ENCODE data around the gene CRIM1. TPM values are rescaled to one million over a fixed set of nuclear protein-coding genes. Genes with fewer than 3 reads are reported as not detected.

Gene CRIM1
- total and polyA plus RNA-seq, 10 donors, result 7.1 to 213 (median 110) TPM

GRCh38 chr2:36343606-36344005 lies 12.0 kb upstream of the CRIM1 start:
- TF ChIP-seq POLR2A (IDR thresholded peaks at IDR 0.05), result no peak
- TF ChIP-seq CTCF (IDR thresholded peaks at IDR 0.05 in 8 of 11, conservative IDR thresholded peaks at IDR 0.05 in 3 of 11), result no peak
- TF ChIP-seq POLR2AphosphoS5 (IDR thresholded peaks at IDR 0.05), result no peak

GRCh38 chr2:36348721-36349120 lies 6.9 kb upstream of the CRIM1 start:
- intact Hi-C loops (cut with DNase I; ENCODE audit: low total_unique reads), result loop anchor here (10.0 kb wide), 1 partner anchor 316 kb away; no protein-coding TSS in a partner anchor
- H3K4me1 ChIP-seq, result peaks cover 15 to 23% (median 20%) of the 10 kb centered on the region in 6 donors
- no peak for DNase-seq
- no peaks in the 10 kb centered on the region for H3K36me3 ChIP-seq
- no peaks in the 10 kb centered on the region for H3K9me3 ChIP-seq
- no peaks in the 10 kb centered on the region for H3K27me3 ChIP-seq (replicated peaks in 1 of 7)
- H3K27ac ChIP-seq, result no peak overlapping the region
- TF ChIP-seq CTCF (IDR thresholded peaks at IDR 0.05 in 8 of 11, conservative IDR thresholded peaks at IDR 0.05 in 3 of 11) (no peak), POLR2AphosphoS5 (IDR thresholded peaks at IDR 0.05) (no peak), POLR2A (IDR thresholded peaks at IDR 0.05) (no peak)
- no peak overlapping the region for H3K4me3 ChIP-seq
- 82 to 92% (median 84%) methylated on average over 2 of the region's 2 CpGs for WGBS, 5 donors

More at GRCh38 chr2:36343606-36344005, 12.0 kb upstream of the CRIM1 start:
- Histone ChIP-seq H3K27ac (no peak overlapping the region), H3K36me3 (no peaks in the 10 kb centered on the region), H3K9me3 (no peaks in the 10 kb centered on the region), H3K27me3 (replicated peaks in 1 of 7) (no peaks in the 10 kb centered on the region), H3K4me1 (no peaks in the 10 kb centered on the region), H3K4me3 (no peak overlapping the region)
- WGBS, 5 donors, result 88 to 95% (median 92%) methylated on average over 3 of the region's 3 CpGs
- no peak for DNase-seq
- intact Hi-C loops (cut with DNase I; ENCODE audit: low total_unique reads), result loop anchor here (10.0 kb wide), 1 partner anchor 321 kb away; no protein-coding TSS in a partner anchor

- H3K9me3 ChIP-seq, result no peaks in the 10 kb centered on the region
- peaks cover 22 to 44% (median 32%) of the 10 kb centered on the region in 6 donors for H3K4me1 ChIP-seq
- no peak for DNase-seq
- TF ChIP-seq CTCF (IDR thresholded peaks at IDR 0.05 in 8 of 11, conservative IDR thresholded peaks at IDR 0.05 in 3 of 11), result no peak
- TF ChIP-seq POLR2AphosphoS5 (IDR thresholded peaks at IDR 0.05), result no peak
- no peak for TF ChIP-seq POLR2A (IDR thresholded peaks at IDR 0.05)
- intact Hi-C loops (cut with DNase I; ENCODE audit: low total_unique reads), result loop anchor here (5.0 to 10.0 kb wide), 2 partner anchors 124 to 156 kb away; no protein-coding TSS in a partner anchor
- no peak overlapping the region for H3K4me3 ChIP-seq
- H3K36me3 ChIP-seq, result no peaks in the 10 kb centered on the region
- H3K27ac ChIP-seq, result no peak overlapping the region
- peaks cover 0 to 17% (median 0%) of the 10 kb centered on the region in 7 donors for H3K27me3 ChIP-seq (replicated peaks in 1 of 7)
- WGBS, 5 donors, result 80 to 97% (median 93%) methylated on average over 2 of the region's 2 CpGs
These were observed 4.3 kb upstream of the CRIM1 start for GRCh38 chr2:36351291-36351690.

- WGBS, 5 donors, result 14 to 26% (median 16%) methylated on average over 10 of the region's 10 CpGs
- Histone ChIP-seq H3K4me1 (peaks cover 22 to 49% (median 37%) of the 10 kb centered on the region in 6 donors), H3K36me3 (no peaks in the 10 kb centered on the region), H3K27ac (no peak overlapping the region), H3K9me3 (no peaks in the 10 kb centered on the region), H3K27me3 (replicated peaks in 1 of 7) (peaks cover 0 to 23% (median 5%) of the 10 kb centered on the region in 7 donors), H3K4me3 (no peak overlapping the region)
- TF ChIP-seq POLR2AphosphoS5 (IDR thresholded peaks at IDR 0.05) (no peak), POLR2A (IDR thresholded peaks at IDR 0.05) (no peak), CTCF (IDR thresholded peaks at IDR 0.05 in 8 of 11, conservative IDR thresholded peaks at IDR 0.05 in 3 of 11) (peak in 9 of 11 experiments; percentile 13 to 66 (median 51))
- DNase-seq, result no peak
- intact Hi-C loops (cut with DNase I; ENCODE audit: low total_unique reads), result loop anchor here (5.0 to 10.0 kb wide), 2 partner anchors 123 to 155 kb away; no protein-coding TSS in a partner anchor
These were observed 3.7 kb upstream of the CRIM1 start for GRCh38 chr2:36351736-36352349.

Measured in spleen (tissue), 11 donors.